ENCODE results near the gene MSMP.
A peak's percentile ranks its signal among the peaks of the same experiment; 100 is the strongest.

The MSMP gene

DNA sequence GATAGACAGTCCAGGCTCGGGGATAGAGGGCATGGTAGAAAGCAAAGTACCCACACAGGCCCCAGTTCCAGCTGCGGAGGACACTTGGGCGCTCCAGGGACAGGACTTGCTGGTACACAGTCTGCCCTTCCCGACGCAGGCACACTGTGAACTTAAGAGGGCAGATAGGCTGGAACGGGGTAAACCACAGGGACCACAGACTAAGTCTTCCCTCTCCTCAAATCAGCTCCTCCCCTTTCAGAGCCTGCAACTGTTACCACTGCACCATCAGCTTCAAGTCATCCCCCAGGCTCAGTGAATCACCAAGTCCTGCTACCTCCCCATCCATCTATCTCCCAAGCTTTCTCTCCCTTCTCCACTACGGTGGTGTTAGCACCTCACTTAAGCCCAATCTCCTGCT is 12.3 kb downstream of the MSMP start:
- no peak for DNase-seq

DNA sequence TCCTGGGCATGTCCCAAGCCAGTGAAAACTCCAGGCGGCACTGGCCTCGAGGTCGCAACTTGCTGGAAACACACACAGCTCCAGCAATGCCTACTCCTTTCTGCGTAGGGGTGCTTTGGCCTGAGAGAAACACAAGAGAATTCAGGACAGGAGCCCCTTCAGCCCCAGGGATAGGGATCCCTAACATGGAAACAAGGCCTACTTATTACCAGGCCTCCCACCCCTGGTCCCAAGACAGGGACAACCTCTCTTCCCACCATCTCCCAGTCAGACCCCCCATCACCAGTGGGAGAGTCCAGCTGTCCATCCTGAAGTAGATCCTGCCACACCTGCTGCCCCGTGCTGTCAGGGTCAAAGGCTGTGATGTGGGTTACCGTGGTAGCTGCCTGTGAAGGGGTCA is 13.8 kb downstream of the MSMP start:
- no peak for DNase-seq

GRCh38 chr9:35738924-35739323 is 15.2 kb downstream of the MSMP start:
- no peak for DNase-seq

DNA sequence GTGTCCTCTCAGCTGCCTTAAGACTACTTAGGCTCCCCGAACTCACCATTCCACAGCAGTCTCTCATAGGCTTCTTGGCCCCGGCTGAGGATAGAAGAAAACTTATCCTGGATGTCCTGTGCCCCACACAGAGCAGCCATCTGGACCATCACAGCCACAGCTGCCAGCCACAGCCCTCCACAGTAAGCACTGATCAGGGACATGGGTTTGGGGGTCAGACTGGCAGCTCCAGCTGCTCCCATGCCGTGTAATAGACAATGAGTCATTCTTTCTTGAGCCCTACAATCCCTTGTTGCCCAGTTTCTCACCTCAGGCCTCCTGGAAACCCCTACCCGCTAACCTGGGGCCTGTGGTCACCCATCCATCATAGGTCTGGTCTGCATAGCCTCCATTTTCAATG is 15.9 kb downstream of the MSMP start:
- DNase-seq, result no peak

DNA sequence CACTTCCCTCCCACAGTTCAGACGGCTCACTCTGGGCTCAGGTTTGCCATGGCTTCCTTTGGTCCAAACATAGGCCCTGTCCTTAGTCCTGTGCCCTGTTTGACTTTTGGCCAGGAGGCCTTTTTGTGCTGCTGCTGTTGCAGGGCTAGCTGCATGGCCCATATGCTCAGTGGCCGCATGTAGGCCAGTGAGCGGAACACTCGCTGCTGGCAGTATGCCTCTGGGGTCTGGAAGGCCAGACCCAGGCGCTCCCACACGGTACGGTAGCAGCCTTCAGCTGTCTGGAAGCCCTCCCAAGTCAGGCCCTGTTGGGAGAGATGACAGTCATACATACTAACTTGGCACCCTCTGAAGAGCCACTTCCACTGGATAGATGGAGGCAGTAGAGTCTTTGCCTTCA is 16.9 kb downstream of the MSMP start:
- no peak for DNase-seq

- DNase-seq, result peak; percentile 50 to 67
These were observed 17.9 kb downstream of the MSMP start for GRCh38 chr9:35736201-35736633.

DNA sequence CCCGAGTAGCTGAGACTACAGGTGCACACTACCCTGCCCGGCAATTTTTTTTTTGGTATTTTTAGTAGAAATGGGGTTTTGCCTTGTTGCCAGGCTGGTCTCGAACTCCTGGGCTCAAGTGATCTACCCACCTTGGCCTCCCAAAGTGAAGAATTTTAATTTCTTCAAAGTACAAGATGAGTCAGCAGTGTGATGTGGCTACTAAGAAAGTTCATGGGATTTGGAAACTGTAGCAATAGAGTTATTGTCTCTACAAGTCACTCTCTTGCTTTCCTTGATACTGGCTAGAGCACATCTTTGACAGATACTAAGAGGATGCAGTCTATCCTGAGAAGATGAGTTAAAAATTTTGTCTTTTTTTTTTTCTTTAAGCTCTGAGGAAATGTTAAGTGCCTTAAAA is 20.0 kb downstream of the MSMP start:
- DNase-seq, result no peak

DNA sequence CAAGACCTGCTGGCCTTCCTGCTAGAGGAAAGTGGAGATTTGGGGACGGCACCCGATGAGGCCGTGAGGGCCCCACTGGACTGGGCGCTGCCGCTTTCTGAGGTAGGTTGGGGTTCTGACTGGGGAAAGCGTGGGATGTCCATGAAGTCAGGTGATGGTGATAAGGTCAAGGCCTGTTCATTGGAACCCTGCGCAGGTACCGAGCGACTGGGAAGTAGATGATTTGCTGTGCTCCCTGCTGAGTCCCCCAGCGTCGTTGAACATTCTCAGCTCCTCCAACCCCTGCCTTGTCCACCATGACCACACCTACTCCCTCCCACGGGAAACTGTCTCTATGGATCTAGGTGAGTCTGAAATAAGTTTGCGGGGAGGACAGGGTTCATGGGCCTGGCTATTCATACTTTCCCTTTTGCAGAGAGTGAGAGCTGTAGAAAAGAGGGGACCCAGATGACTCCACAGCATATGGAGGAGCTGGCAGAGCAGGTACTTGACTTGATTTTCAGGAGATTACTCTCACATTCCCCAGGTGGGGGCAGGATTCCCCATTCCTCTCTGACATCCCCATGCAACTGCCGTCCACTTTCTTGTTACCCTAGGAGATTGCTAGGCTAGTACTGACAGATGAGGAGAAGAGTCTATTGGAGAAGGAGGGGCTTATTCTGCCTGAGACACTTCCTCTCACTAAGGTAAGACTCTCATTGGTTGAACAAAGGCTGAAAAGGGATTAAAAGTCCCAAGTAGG is 21.1 kb downstream of the MSMP start:
- peak; percentile 13 to 25 for DNase-seq

DNA sequence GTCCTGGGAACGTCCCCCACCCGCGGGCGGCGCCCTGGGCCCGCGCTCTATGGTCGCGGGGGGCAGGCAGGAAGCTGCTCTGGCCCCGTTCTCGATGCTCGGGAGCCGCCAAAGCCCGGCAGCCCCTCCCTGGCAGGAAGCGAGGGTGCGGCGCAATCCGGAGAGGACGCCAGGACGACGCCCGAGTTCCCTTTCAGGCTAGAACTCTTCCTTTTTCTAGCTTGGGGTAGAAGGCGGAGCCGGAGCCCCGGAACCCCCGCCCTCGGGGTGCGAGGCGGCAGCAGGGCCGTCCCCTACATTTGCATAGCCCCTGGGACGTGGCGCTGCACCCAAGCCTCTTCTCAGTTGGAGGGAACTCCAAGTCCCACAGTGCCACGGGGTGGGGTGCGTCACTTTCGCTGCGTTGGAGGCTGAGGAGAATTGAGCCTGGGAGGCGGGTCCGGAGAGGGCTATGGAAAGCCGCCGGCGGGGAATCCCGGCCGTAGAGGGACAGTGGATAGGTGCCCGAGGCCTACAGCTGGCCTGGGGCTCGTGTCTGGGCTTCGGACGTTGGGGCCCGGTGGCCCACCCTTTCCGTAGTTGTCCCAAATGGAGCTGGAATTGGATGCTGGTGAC is 21.8 kb downstream of the MSMP start, which contains the start of the genes CREB3 and TLN1:
Gene CREB3 (plus strand): TSS at position 482 of the 615 bp plus-strand sequence. CDS start 107 bp downstream, at position 589.
Gene TLN1 (minus strand): TSS at position 11 of the 615 bp plus-strand sequence. CDS start 6,501 bp downstream, outside the sequence.
- peak; percentile 91 to 96 for DNase-seq

- DNase-seq, result no peak
These were observed 22.5 kb downstream of the MSMP start for GRCh38 chr9:35731415-35732184.

DNA sequence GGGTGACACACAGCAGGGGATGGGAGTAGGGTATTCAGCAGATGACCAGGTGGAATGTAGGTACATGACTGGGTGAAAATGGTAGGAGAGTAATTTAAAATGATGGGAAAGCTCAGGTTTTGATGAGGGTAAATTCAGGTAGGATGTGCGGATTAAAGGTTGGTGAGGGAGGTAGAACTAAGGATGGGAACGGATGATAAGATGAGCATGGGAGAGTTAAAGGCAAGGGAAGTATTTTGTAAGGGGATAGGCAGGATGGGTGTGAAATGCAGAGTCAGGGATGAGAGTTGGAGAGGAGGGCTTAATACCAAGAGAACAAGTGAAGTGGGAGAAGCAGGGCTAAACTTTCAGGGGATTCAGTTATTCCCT is 23.6 kb downstream of the MSMP start:
- no peak for DNase-seq

- no peak for DNase-seq
These were observed 24.2 kb downstream of the MSMP start for GRCh38 chr9:35729700-35730485.

- no peak for DNase-seq
These were observed 25.0 kb downstream of the MSMP start for GRCh38 chr9:35729101-35729500.

DNA sequence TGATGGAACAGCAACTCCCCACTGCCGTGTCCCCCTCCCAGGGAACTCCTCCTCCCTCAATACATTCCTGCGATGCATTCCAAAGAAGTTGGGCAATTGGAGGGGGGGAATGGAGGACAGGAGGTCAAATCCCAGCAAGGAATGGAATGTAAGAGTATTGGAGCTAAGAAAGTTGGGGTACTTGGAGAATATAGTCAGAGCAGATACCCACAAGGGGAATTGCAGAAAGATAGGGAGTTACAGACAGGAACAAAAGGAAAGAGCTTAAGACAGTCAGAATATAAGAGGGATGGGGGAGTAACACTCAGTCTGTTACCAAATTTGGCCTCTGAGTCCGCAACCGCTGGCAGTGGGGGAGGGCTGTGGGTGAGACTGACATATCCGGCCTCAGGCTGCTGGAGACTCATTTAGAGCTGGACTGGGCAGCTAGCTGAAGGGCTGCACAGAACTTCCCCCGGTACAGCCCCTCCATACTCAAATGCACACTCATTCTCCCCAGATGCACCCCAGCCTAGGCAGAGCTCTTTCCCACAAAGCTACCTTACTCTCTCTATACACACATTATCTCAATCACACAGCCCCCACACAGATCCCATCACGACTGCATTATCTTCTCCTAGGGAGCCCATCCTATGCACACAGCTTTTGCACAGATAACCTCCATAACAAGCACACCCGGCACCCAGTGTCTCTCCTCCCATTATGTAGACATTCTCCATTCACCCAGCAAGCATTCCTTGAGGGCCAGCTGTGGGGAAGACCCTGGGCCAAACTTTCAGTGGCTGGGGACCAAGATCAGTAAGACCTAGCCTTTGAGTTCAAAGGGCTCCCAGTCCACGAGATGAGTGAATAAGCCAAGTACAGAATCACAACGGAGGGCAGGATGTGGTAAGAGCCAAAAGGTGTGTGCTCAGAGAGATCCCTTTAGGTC is 25.8 kb downstream of the MSMP start:
- peak; percentile 17 to 24 for DNase-seq

GRCh38 chr9:35727676-35728040 is 26.4 kb downstream of the MSMP start:
- DNase-seq, result no peak

- peak; percentile 16 to 21 for DNase-seq
These were observed 27.1 kb downstream of the MSMP start for GRCh38 chr9:35726931-35727330.

DNA sequence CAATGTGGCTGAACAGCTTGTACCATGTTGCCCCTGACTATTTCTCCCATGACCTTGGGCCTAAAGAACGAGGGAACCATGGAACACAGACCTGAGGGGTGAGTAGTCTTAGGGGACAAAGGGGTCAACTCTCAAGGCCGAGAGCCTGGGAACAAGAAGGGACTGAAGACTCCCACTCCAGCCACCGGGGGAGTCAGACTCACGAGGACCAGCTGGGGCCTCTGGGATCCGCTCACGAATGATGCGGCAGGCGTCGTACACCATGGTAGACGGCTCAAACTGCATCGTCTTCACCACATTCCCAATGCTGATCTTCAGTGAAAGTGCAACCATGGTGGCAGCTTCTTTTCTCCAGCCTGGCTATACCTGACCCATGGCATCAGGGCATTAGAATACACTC is 28.7 kb downstream of the MSMP start:
- DNase-seq, result no peak

- no peak for DNase-seq
These were observed 30.2 kb downstream of the MSMP start for GRCh38 chr9:35723908-35724307.

DNA sequence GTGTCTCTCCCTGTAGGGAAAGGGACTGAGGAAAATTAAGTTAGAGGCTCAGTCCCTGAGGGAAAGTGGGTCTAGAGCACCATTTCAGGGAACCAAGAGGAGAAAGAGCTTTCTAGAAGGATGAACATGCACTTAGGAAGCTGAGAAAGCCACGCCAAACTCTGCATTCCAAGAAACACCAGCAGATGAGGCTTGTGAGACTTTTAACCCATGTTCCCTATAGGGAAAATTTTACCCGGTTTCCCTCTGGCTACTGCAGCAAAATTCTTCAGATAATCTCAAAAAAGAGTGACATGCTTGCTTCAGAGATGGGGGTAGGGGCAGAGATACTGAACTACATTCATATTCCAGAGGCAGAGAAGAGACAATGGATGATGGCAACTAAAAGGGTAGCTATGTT is 30.6 kb downstream of the MSMP start:
- DNase-seq, result no peak

- DNase-seq, result no peak
These were observed 34.5 kb downstream of the MSMP start for GRCh38 chr9:35719546-35719945.

DNA sequence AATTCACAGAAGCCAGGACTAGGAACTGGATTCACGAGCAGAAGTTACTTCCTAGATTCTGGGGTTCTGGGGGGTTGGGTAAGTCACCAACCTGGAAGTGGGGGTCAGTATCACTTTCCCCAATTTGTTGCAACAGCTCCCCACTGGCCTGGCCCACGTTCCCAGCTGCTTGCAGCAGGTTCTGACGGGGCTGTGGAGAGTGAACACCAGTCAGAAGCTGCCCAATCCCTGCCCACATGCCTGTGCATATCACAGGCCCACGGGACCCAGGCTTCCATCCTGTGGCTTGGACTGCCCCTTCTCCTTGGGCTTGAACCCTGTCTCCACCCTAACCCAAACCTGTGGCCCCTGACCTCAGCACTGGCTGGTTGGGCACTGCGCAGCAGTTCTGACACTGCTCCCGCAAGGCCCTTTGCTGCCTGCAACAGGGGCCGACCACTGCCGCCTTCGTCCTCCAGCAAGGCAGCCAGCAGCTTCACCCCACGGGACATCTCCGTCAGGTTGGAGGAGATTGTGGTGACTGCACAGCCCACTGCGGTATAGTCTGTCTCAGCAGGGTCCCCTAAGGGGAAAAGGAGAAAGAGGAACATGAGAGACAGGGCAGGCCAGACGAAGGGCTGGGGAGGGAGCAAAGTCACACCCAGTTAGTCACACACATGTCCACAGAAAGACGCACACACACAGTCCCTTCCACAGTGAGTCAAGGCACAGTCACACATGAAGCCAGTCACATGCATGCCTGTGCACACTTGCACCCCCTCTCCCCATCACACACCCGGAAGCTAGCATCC is 35.2 kb downstream of the MSMP start:
- no peak for DNase-seq

Measured in stimulated activated CD4-positive, alpha-beta T cell treated with anti-CD3 and anti-CD28 coated beads, Interleukin-4, amount 100 ng/mL, for 4 hours (primary cell).